H9 (cell line): ENCODE results near the gene TRPC6. TPM values are rescaled to one million over a fixed set of nuclear protein-coding genes. Genes with fewer than 3 reads are reported as not detected.

ENCODE experiments used
- DNase-seq: peaks from one replicate; pipeline ENCODE4 v3.0.0-alpha.2; 2017
- H2AFZ ChIP-seq: one replicate; pipeline ENCODE4 v1.6.1; 2013; ENCODE audit warnings: mild to moderate bottlenecking, low read length, control low read depth, moderate library complexity
- H2AK5ac ChIP-seq: 2 replicates; pipeline ENCODE4 v1.6.1; 2013; ENCODE audit warnings: low read length, control low read depth, mixed read lengths; ENCODE audit not compliant: insufficient read length
- H2BK120ac ChIP-seq: one replicate; pipeline ENCODE4 v1.6.1; 2013; ENCODE audit warnings: low read depth, mild to moderate bottlenecking, low read length, control low read depth, inconsistent platforms; ENCODE audit not compliant: poor library complexity, severe bottlenecking
- H2BK12ac ChIP-seq: 2 replicates; pipeline ENCODE4 v1.6.1; 2013; ENCODE audit warnings: low read length, control low read depth, mixed read lengths, low read depth; ENCODE audit not compliant: insufficient read length
- H2BK15ac ChIP-seq: 2 replicates; pipeline ENCODE4 v1.6.1; 2013; ENCODE audit warnings: low read depth, low read length, control low read depth
- H2BK20ac ChIP-seq: one replicate; pipeline ENCODE4 v1.6.1; 2013; ENCODE audit warnings: low read depth, mild to moderate bottlenecking, low read length, control low read depth, inconsistent platforms; ENCODE audit not compliant: poor library complexity, severe bottlenecking
- H2BK5ac ChIP-seq: 2 replicates; pipeline ENCODE4 v1.6.1; 2013; ENCODE audit warnings: low read length, control low read depth, mixed read lengths; ENCODE audit not compliant: insufficient read length
- H3K14ac ChIP-seq: 2 replicates; pipeline ENCODE4 v1.6.1; 2013; ENCODE audit warnings: low read length, control low read depth; ENCODE audit not compliant: insufficient read depth
- H3K18ac ChIP-seq: 2 replicates; pipeline ENCODE4 v1.6.1; 2013; ENCODE audit warnings: low read depth, mild to moderate bottlenecking, mixed read lengths, low read length, control low read depth; ENCODE audit not compliant: insufficient read length
- H3K23ac ChIP-seq: 2 replicates; pipeline ENCODE4 v1.6.1; 2013; ENCODE audit warnings: low read length, control low read depth, mixed read lengths, low read depth; ENCODE audit not compliant: insufficient read length
- H3K23me2 ChIP-seq: 2 replicates; pipeline ENCODE4 v1.6.1; 2013; ENCODE audit warnings: low read depth, mild to moderate bottlenecking, mixed read lengths, low read length, control low read depth; ENCODE audit not compliant: insufficient read length, poor library complexity, severe bottlenecking
- H3K27ac ChIP-seq: 2 replicates; pipeline ENCODE4 v1.5.1; 2013; ENCODE audit warnings: low read length, control low read depth, mixed read lengths, low read depth; ENCODE audit not compliant: insufficient read length
- H3K27me3 ChIP-seq: 2 replicates; pipeline ENCODE4 v1.6.1; 2013; ENCODE audit warnings: low read length, control low read depth, inconsistent platforms; ENCODE audit not compliant: insufficient read depth
- H3K4ac ChIP-seq: 2 replicates; pipeline ENCODE4 v1.6.1; 2013; ENCODE audit warnings: low read depth, mild to moderate bottlenecking, control low read depth, inconsistent platforms, low read length, moderate library complexity
- H3K4me1 ChIP-seq: 2 replicates; pipeline ENCODE4 v1.6.1; 2013; ENCODE audit warnings: low read length, control low read depth, inconsistent platforms; ENCODE audit not compliant: insufficient read depth
- H3K4me2 ChIP-seq: 2 replicates; pipeline ENCODE4 v1.6.1; 2013; ENCODE audit warnings: low read length, control low read depth, mixed read lengths; ENCODE audit not compliant: insufficient read length, insufficient read depth
- H3K56ac ChIP-seq: 2 replicates; pipeline ENCODE4 v1.6.1; 2013; ENCODE audit warnings: low read depth, mild to moderate bottlenecking, mixed read lengths, low read length, control low read depth; ENCODE audit not compliant: insufficient read length
- H3K79me1 ChIP-seq: 2 replicates; pipeline ENCODE4 v1.6.1; 2013; ENCODE audit warnings: low read depth, mild to moderate bottlenecking, moderate library complexity, low read length, control low read depth, inconsistent platforms; ENCODE audit not compliant: insufficient read depth, poor library complexity, severe bottlenecking
- H3K79me2 ChIP-seq: 2 replicates; pipeline ENCODE4 v1.6.1; 2013; ENCODE audit warnings: low read length, control low read depth, inconsistent platforms; ENCODE audit not compliant: insufficient read depth
- H3K9ac ChIP-seq: 2 replicates; pipeline ENCODE4 v1.6.1; 2013; ENCODE audit warnings: low read length, control low read depth, mixed read lengths; ENCODE audit not compliant: insufficient read length; ENCODE audit errors: extremely low read depth
- H3K9me3 ChIP-seq: one replicate; pipeline ENCODE4 v1.6.1; 2013; ENCODE audit warnings: low read depth, low read length, inconsistent platforms; ENCODE audit not compliant: control insufficient read depth
- H3T11ph ChIP-seq: one replicate; pipeline ENCODE4 v1.6.1; 2013; ENCODE audit warnings: mild to moderate bottlenecking, low read length, control low read depth, inconsistent platforms
- H4K20me1 ChIP-seq: one replicate; pipeline ENCODE4 v1.6.1; 2013; ENCODE audit not compliant: control insufficient read depth, insufficient read length, insufficient read depth
- H4K5ac ChIP-seq: 2 replicates; pipeline ENCODE4 v1.6.1; 2013; ENCODE audit warnings: low read depth, mild to moderate bottlenecking, mixed read lengths, low read length, control low read depth; ENCODE audit not compliant: insufficient read length
- H4K8ac ChIP-seq: replicated peaks from 2 replicates; pipeline ENCODE4 v1.6.1; 2013; ENCODE audit warnings: low read length, control low read depth, mixed read lengths, low read depth; ENCODE audit not compliant: insufficient read length
- H4K91ac ChIP-seq: 2 replicates; pipeline ENCODE4 v1.6.1; 2013; ENCODE audit warnings: low read depth, mild to moderate bottlenecking, moderate library complexity, mixed read lengths, low read length, control low read depth; ENCODE audit not compliant: insufficient read length
- H3K27ac Mint-ChIP-seq, 3 experiments: 2 replicates in 2 of 3; 3 replicates in 1 of 3; pipeline ENCODE4 v1.8.0; 2020 to 2021; ENCODE audit warnings: mixed read lengths in 3 of 3, mild to moderate bottlenecking in 1 of 3, moderate library complexity in 1 of 3
- H3K27me3 Mint-ChIP-seq: 2 replicates; pipeline ENCODE4 v1.8.0; 2021; ENCODE audit warnings: low read depth, mild to moderate bottlenecking, moderate library complexity, mixed read lengths
- H3K36me3 Mint-ChIP-seq, 3 experiments: 2 replicates in 2 of 3; 3 replicates in 1 of 3; pipeline ENCODE4 v1.8.0; 2020 to 2021; ENCODE audit warnings: low read depth in 3 of 3, mixed read lengths in 3 of 3; ENCODE audit not compliant: insufficient read depth in 1 of 3
- H3K4me1 Mint-ChIP-seq, 2 experiments: 2 replicates each; pipeline ENCODE4 v1.8.0; 2020; ENCODE audit warnings: mixed read lengths in 2 of 2
- H3K4me3 Mint-ChIP-seq, 2 experiments: 2 replicates in 1 of 2; 3 replicates in 1 of 2; pipeline ENCODE4 v1.8.0; 2020 to 2021; ENCODE audit warnings: mild to moderate bottlenecking in 2 of 2, mixed read lengths in 2 of 2, moderate library complexity in 1 of 2
- H3K9me3 Mint-ChIP-seq, 2 experiments: 2 replicates in 1 of 2; 3 replicates in 1 of 2; pipeline ENCODE4 v1.8.0; 2020; ENCODE audit warnings: mild to moderate bottlenecking in 2 of 2, mixed read lengths in 2 of 2, moderate library complexity in 1 of 2
- CTCF ChIP-seq: fragments of 200-600 bp; sonication (generic); conservative IDR thresholded peaks from 3 replicates; pipeline ENCODE4 v1.8.0; 2021; ENCODE audit warnings: antibody characterized with exemption, mild to moderate bottlenecking
- WGBS: extraction: QIAGEN DNeasy Blood & Tissue Kit; methylation state at CpG from one replicate; pipeline ENCODE4 v1.1.7; 2013; ENCODE audit warnings: missing lambda C conversion rate, low lambda C conversion rate, mixed read lengths; ENCODE audit not compliant: insufficient read length; ENCODE audit errors: extremely low coverage; 5-methylcytosine and 5-hydroxymethylcytosine counted together
- total RNA-seq: library from RNA; stranded (reverse); gene quantifications from 2 replicates; pipeline ENCODE4 v1.2.1, GENCODE V29; 2021

The TRPC6 gene
- total RNA-seq, 1 experiment from 2014 or later, result 14.4 TPM

DNA sequence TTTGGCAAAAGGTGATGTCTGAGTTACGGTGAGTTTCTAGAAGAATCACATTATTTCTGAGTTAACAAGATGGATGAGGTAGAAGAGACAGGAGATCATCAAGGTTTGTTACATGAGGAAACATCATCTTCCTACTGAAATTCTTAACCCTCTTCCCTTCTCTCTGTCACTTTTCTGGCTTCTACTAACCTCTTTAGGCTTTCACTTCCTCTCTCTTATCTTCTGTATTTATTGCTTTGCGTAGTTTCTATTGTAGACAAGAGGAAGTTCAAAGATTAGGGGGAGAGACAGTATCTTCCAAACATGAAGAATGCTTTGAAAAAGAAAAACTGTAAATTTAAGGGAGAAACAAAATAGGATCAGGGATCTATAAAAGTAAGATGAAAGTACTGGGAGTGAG lies 75.4 kb downstream of the TRPC6 start:
- Histone ChIP-seq H3K23me2 (no peaks in the 10 kb centered on the region), H3K18ac (no peak overlapping the region), H3K4ac (no peak overlapping the region), H3K4me2 (no peak overlapping the region), H3K14ac (no peak overlapping the region), H2BK12ac (no peak overlapping the region), H3K27ac (no peak overlapping the region), H3K23ac (no peak overlapping the region), H2AFZ (no peak overlapping the region), H2BK15ac (no peak overlapping the region), H3K56ac (no peak overlapping the region), H4K5ac (no peak overlapping the region), H4K20me1 (no peaks in the 10 kb centered on the region), H3K4me1 (no peaks in the 10 kb centered on the region), H3K79me1 (no peaks in the 10 kb centered on the region), H4K91ac (no peak overlapping the region), H4K8ac (no peak overlapping the region), H3K9me3 (no peaks in the 10 kb centered on the region), H2BK120ac (no peak overlapping the region), H3K79me2 (no peaks in the 10 kb centered on the region), H3T11ph (no peak overlapping the region), H2AK5ac (no peak overlapping the region), H2BK5ac (no peak overlapping the region), H3K9ac (no peak overlapping the region), H2BK20ac (no peak overlapping the region), H3K27me3 (no peaks in the 10 kb centered on the region)
- no peak for DNase-seq
- no peak for TF ChIP-seq CTCF
- no peak overlapping the region for H3K4me3 Mint-ChIP-seq
- no CpG with 5 or more reads among the region's 2 CpGs for WGBS
- H3K27me3 Mint-ChIP-seq, result no peaks in the 10 kb centered on the region
- no peaks in the 10 kb centered on the region for H3K9me3 Mint-ChIP-seq
- H3K4me1 Mint-ChIP-seq, result peaks cover 3 to 11% of the 10 kb centered on the region in 2 experiments; a peak in 3 of 4 replicates
- no peak overlapping the region for H3K27ac Mint-ChIP-seq
- H3K36me3 Mint-ChIP-seq, result peaks cover 0 to 10% (median 5%) of the 10 kb centered on the region in 3 experiments; a peak in 2 of 7 replicates
